Raji (cell line): ENCODE measurements around the gene APOL3.

Experiments
- POLR2A ChIP-seq: IDR thresholded peaks from 2 replicates; pipeline ENCODE4 v1.6.1; 2011; ENCODE audit warnings: low read depth, low read length, control low read depth; ENCODE audit not compliant: insufficient read depth

Gene APOL3

GRCh38 chr22:36097880-36098279 lies 62.7 kb downstream of the APOL3 start:
- TF ChIP-seq POLR2A: no peak
